Fibroblast of skin of left biceps (primary cell): ENCODE results near the gene RALGPS1.

Experiments
- DNase-seq, 2 experiments: peaks; one replicate each; pipeline ENCODE4 v3.0.0-alpha.2; 2013; ENCODE audit warnings: low read depth in 2 of 2

Gene RALGPS1

GRCh38 chr9:127098916-127099553, 184.5 kb downstream of the RALGPS1 start:
- no peak for DNase-seq

GRCh38 chr9:127099664-127100063, 185.1 kb downstream of the RALGPS1 start:
- DNase-seq, result no peak

GRCh38 chr9:127102176-127102575, 187.6 kb downstream of the RALGPS1 start:
- no peak for DNase-seq

- DNase-seq, result no peak
Measured at GRCh38 chr9:127102788-127103187, 188.2 kb downstream of the RALGPS1 start.

- no peak for DNase-seq
Measured at GRCh38 chr9:127104581-127105311, 190.2 kb downstream of the RALGPS1 start.

- no peak for DNase-seq
Measured at GRCh38 chr9:127105805-127106465, 191.4 kb downstream of the RALGPS1 start.

GRCh38 chr9:127106466-127106855, 191.9 kb downstream of the RALGPS1 start:
- DNase-seq, result no peak

- no peak for DNase-seq
Measured at GRCh38 chr9:127107171-127107928, 192.8 kb downstream of the RALGPS1 start.

GRCh38 chr9:127107929-127108876, 193.6 kb downstream of the RALGPS1 start:
- DNase-seq, result no peak

- DNase-seq, result no peak
Measured at GRCh38 chr9:127109212-127109711, 194.7 kb downstream of the RALGPS1 start.

GRCh38 chr9:127112056-127112455, 197.5 kb downstream of the RALGPS1 start:
- no peak for DNase-seq

GRCh38 chr9:127112735-127113161, 198.2 kb downstream of the RALGPS1 start:
- DNase-seq, result no peak

- DNase-seq, result no peak
Measured at GRCh38 chr9:127113191-127113972, 198.8 kb downstream of the RALGPS1 start.

- no peak for DNase-seq
Measured at GRCh38 chr9:127114606-127115005, 200.0 kb downstream of the RALGPS1 start.

- DNase-seq, result no peak
Measured at GRCh38 chr9:127116088-127116726, 201.6 kb downstream of the RALGPS1 start.

- no peak for DNase-seq
Measured at GRCh38 chr9:127116957-127117356, 202.4 kb downstream of the RALGPS1 start.

- no peak for DNase-seq
Measured at GRCh38 chr9:127117801-127118200, 203.2 kb downstream of the RALGPS1 start.

- no peak for DNase-seq
Measured at GRCh38 chr9:127118597-127119319, 204.2 kb downstream of the RALGPS1 start.

GRCh38 chr9:127119320-127119709, 204.7 kb downstream of the RALGPS1 start:
- DNase-seq, result no peak
